ENCODE results near the gene SQOR.

DNA sequence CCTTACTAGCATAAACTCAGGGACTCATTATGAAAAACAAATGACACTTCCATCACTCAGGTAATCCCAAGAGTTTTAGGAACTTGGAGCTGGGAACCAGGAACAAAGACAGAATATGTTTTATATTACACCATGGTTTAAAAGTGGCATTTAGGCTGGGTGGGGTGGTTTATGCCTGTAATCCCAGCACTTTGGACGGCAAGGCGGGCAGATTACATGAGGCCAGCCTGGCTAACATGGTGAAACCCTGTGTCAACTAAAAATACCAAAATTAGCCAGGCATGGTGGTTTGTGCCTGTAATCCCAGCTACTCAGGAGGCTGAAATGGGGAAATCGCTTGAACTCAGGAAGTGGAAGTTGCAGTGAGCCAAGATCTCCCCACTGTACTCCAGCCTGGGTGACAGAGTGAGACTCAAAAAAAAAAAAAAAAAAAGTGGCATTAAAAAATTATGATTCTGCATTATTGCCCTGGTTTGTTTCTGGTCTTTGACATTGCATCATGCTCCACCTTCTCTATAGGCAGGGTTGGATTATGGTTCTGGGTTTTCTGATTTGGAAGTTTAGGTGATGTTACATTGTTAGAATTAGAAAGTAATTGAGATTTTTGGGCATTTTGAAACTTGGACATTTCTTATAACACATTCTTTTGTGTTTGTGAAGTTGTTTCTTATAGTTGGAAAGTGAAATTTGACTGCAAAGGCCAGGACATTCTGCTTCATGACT lies 19.0 kb downstream of the SQOR start:
- TF ChIP-seq, protein P1, sequence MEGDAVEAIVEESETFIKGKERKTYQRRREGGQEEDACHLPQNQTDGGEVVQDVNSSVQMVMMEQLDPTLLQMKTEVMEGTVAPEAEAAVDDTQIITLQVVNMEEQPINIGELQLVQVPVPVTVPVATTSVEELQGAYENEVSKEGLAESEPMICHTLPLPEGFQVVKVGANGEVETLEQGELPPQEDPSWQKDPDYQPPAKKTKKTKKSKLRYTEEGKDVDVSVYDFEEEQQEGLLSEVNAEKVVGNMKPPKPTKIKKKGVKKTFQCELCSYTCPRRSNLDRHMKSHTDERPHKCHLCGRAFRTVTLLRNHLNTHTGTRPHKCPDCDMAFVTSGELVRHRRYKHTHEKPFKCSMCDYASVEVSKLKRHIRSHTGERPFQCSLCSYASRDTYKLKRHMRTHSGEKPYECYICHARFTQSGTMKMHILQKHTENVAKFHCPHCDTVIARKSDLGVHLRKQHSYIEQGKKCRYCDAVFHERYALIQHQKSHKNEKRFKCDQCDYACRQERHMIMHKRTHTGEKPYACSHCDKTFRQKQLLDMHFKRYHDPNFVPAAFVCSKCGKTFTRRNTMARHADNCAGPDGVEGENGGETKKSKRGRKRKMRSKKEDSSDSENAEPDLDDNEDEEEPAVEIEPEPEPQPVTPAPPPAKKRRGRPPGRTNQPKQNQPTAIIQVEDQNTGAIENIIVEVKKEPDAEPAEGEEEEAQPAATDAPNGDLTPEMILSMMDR (IDR thresholded peaks at IDR 0.05): no peak
- no peak for TF ChIP-seq POLR2A (IDR thresholded peaks at IDR 0.05)

Measured in body of pancreas (tissue), 4 donors.